Measurements from ENCODE around the gene HNRNPUL1.

GRCh38 chr19:41255171-41255570, 9.0 kb upstream of the HNRNPUL1 start:
- no peak for TF ChIP-seq SPI1 (IDR thresholded peaks at IDR 0.05; ENCODE audit: low read depth, low read length)
- TF ChIP-seq POLR2AphosphoS5 (IDR thresholded peaks at IDR 0.05; ENCODE audit: low read depth, low read length), result no peak
- TF ChIP-seq POLR2A (IDR thresholded peaks at IDR 0.05; ENCODE audit: low read depth, low read length), result no peak
- TF ChIP-seq TAF1 (IDR thresholded peaks at IDR 0.05; ENCODE audit: low read depth, low read length), result no peak

All from GM12891 (cell line).